Measurements from ENCODE around the gene RGS12.

DNA sequence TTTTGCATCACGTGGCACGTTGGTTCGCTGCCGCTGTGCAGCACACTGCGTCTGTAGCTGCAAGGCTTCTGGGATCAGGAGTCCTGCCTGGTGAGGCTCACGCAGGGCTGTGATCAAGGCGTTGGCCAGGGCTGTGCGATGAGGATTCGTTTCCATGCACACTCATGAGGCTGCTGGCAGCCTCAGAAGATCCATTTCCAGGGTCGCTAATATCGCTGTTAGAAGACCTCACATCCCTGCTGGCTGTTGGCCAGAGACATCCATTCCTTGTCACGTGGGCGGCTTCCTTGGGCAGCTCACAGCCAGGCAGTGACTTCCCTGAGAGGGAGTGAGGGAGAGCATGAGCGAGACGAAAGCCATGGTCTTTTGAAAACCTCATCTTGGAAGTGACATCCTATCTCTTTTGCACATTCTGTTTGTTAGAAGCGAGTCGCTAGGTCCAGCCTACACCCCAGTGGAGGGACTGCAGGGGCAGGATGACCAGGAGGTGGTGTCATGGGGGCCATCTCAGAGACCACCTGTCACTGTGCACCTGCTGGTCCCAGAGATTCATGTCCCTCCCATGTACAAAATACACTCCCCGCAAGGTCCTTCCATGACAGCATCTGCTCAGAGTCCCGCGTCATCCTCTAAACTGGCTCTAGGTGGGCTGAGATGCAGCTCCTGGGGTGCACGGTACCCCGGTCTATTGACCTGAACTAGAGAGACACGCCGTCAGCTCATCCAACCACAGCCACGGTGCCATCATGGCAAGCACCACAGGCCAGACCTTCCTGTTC lies 12.2 kb downstream of the RGS12 start:
- TF ChIP-seq, protein P1, sequence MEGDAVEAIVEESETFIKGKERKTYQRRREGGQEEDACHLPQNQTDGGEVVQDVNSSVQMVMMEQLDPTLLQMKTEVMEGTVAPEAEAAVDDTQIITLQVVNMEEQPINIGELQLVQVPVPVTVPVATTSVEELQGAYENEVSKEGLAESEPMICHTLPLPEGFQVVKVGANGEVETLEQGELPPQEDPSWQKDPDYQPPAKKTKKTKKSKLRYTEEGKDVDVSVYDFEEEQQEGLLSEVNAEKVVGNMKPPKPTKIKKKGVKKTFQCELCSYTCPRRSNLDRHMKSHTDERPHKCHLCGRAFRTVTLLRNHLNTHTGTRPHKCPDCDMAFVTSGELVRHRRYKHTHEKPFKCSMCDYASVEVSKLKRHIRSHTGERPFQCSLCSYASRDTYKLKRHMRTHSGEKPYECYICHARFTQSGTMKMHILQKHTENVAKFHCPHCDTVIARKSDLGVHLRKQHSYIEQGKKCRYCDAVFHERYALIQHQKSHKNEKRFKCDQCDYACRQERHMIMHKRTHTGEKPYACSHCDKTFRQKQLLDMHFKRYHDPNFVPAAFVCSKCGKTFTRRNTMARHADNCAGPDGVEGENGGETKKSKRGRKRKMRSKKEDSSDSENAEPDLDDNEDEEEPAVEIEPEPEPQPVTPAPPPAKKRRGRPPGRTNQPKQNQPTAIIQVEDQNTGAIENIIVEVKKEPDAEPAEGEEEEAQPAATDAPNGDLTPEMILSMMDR (optimal IDR thresholded peaks at IDR 0.05 in 1 of 3, IDR thresholded peaks at IDR 0.05 in 1 of 3, conservative IDR thresholded peaks at IDR 0.05 in 1 of 3; ENCODE audit: extremely low read depth in 1 of 3, insufficient read depth in 2 of 3, low read length in 3 of 3), result no peak
- TF ChIP-seq EZH2 (IDR thresholded peaks at IDR 0.05; ENCODE audit: low read length), result no peak

Data from keratinocyte (primary cell).